IPS-15b (cell line): Measurements from ENCODE around the gene CBFA2T2.
A peak's percentile ranks its signal among the peaks of the same experiment; 100 is the strongest.

Experiments used
- H3K27me3 ChIP-seq: one replicate; pipeline ENCODE4 v1.6.1; 2013; ENCODE audit warnings: low read length; ENCODE audit not compliant: control insufficient read depth, insufficient read depth
- H3K36me3 ChIP-seq: one replicate; pipeline ENCODE4 v1.6.1; 2013; ENCODE audit warnings: low read length; ENCODE audit not compliant: control insufficient read depth, insufficient read depth
- H3K4me1 ChIP-seq: one replicate; pipeline ENCODE4 v1.6.1; 2013; ENCODE audit warnings: mild to moderate bottlenecking, low read length; ENCODE audit not compliant: control insufficient read depth, insufficient read depth
- H3K4me3 ChIP-seq: one replicate; pipeline ENCODE4 v1.5.1; 2013; ENCODE audit warnings: low read depth, low read length
- H3K9ac ChIP-seq: one replicate; pipeline ENCODE4 v1.6.1; 2013; ENCODE audit warnings: low read depth, mild to moderate bottlenecking, low read length
- H3K9me3 ChIP-seq: one replicate; pipeline ENCODE4 v1.6.1; 2013; ENCODE audit warnings: mild to moderate bottlenecking, low read length; ENCODE audit not compliant: control insufficient read depth, insufficient read depth

The CBFA2T2 gene

GRCh38 chr20:33663161-33664084 is 173.5 kb downstream of the CBFA2T2 start:
- Histone ChIP-seq H3K9ac (peak overlapping the region; percentile 83), H3K4me1 (peaks cover 6% of the 10 kb centered on the region), H3K27me3 (no peaks in the 10 kb centered on the region), H3K36me3 (peaks cover 9% of the 10 kb centered on the region), H3K9me3 (no peaks in the 10 kb centered on the region), H3K4me3 (peak overlapping the region; percentile 94)

GRCh38 chr20:33664085-33664761 is 174.3 kb downstream of the CBFA2T2 start:
- H3K4me3 ChIP-seq: peak overlapping the region; percentile 94
- H3K9me3 ChIP-seq: no peaks in the 10 kb centered on the region
- H3K36me3 ChIP-seq: peaks cover 6% of the 10 kb centered on the region
- peaks cover 6% of the 10 kb centered on the region for H3K4me1 ChIP-seq
- H3K27me3 ChIP-seq: no peaks in the 10 kb centered on the region
- peak overlapping the region; percentile 57 for H3K9ac ChIP-seq

GRCh38 chr20:33664762-33665144 is 174.9 kb downstream of the CBFA2T2 start:
- Histone ChIP-seq H3K4me1 (peaks cover 6% of the 10 kb centered on the region), H3K9me3 (no peaks in the 10 kb centered on the region), H3K4me3 (no peak overlapping the region), H3K36me3 (peaks cover 5% of the 10 kb centered on the region), H3K9ac (no peak overlapping the region), H3K27me3 (no peaks in the 10 kb centered on the region)

GRCh38 chr20:33666293-33667244 is 176.7 kb downstream of the CBFA2T2 start, which contains the start of gene ACTL10:
Gene ACTL10 (plus strand): TSS chr20:33666943. CDS start chr20:33667498, 555 bp downstream.
- Histone ChIP-seq H3K4me1 (peaks cover 6% of the 10 kb centered on the region), H3K4me3 (peak within 1 kb of the TSS; percentile 79), H3K36me3 (peaks cover 6% of the 10 kb centered on the region), H3K9ac (peak within 1 kb of the TSS; percentile 73), H3K27me3 (no peaks in the 10 kb centered on the region), H3K9me3 (no peaks in the 10 kb centered on the region)

GRCh38 chr20:33667245-33667675 is 177.4 kb downstream of the CBFA2T2 start:
- Histone ChIP-seq H3K9me3 (no peaks in the 10 kb centered on the region), H3K4me3 (peak overlapping the region; percentile 79), H3K36me3 (peaks cover 9% of the 10 kb centered on the region), H3K27me3 (no peaks in the 10 kb centered on the region), H3K9ac (peak overlapping the region; percentile 60), H3K4me1 (peaks cover 6% of the 10 kb centered on the region)

GRCh38 chr20:33667676-33668465 is 178.0 kb downstream of the CBFA2T2 start:
- H3K4me1 ChIP-seq: peaks cover 4% of the 10 kb centered on the region
- peak overlapping the region; percentile 60 for H3K9ac ChIP-seq
- no peaks in the 10 kb centered on the region for H3K9me3 ChIP-seq
- H3K36me3 ChIP-seq: peaks cover 9% of the 10 kb centered on the region
- peak overlapping the region; percentile 79 for H3K4me3 ChIP-seq
- no peaks in the 10 kb centered on the region for H3K27me3 ChIP-seq

- H3K9ac ChIP-seq: no peak overlapping the region
- no peaks in the 10 kb centered on the region for H3K27me3 ChIP-seq
- no peak overlapping the region for H3K4me3 ChIP-seq
- H3K4me1 ChIP-seq: peaks cover 8% of the 10 kb centered on the region
- H3K36me3 ChIP-seq: peaks cover 9% of the 10 kb centered on the region
- no peaks in the 10 kb centered on the region for H3K9me3 ChIP-seq
Observed at GRCh38 chr20:33668466-33669155, 178.7 kb downstream of the CBFA2T2 start.

GRCh38 chr20:33669224-33669623 is 179.3 kb downstream of the CBFA2T2 start:
- Histone ChIP-seq H3K36me3 (peaks cover 9% of the 10 kb centered on the region), H3K4me1 (peaks cover 8% of the 10 kb centered on the region), H3K9me3 (no peaks in the 10 kb centered on the region), H3K4me3 (no peak overlapping the region), H3K9ac (no peak overlapping the region), H3K27me3 (no peaks in the 10 kb centered on the region)

- no peak overlapping the region for H3K4me3 ChIP-seq
- H3K9me3 ChIP-seq: no peaks in the 10 kb centered on the region
- no peaks in the 10 kb centered on the region for H3K27me3 ChIP-seq
- peaks cover 8% of the 10 kb centered on the region for H3K4me1 ChIP-seq
- no peak overlapping the region for H3K9ac ChIP-seq
- peaks cover 9% of the 10 kb centered on the region for H3K36me3 ChIP-seq
Observed at GRCh38 chr20:33669873-33670640, 180.2 kb downstream of the CBFA2T2 start.
